GM19238 (cell line): ENCODE data around the gene SPTBN5.
A peak's percentile ranks its signal among the peaks of the same experiment; 100 is the strongest.

ENCODE experiments used
- DNase-seq: peaks from one replicate; pipeline ENCODE4 v3.0.0; 2011; ENCODE audit warnings: low spot score; ENCODE audit not compliant: insufficient read length

Gene SPTBN5

DNA sequence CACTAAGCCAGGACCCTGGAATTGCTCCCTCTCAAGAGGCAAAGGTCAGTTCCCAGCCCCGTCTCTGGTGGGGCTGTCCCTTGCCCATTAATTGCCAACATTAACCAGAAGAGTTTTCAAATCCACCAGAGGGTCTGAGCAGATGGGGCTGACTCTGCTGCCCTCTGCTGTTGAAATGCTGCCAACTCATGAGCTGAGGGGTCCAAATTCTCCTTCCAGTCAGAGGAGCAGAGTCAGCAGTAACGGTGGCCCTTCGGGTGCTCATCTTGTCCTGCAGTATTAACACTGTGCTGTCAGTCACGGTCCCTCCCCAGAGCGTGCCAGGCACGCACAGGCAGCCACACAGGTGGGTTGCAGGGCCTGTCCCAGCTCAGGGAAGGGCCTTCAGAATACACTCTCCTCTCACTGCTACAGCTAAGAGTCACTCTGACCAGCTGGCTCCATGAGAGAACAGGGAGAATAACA, 10.7 kb upstream of the SPTBN5 start:
- DNase-seq, result peak; percentile 83

- DNase-seq, result no peak
Measured at GRCh38 chr15:41903782-41904181, 9.9 kb upstream of the SPTBN5 start.

GRCh38 chr15:41901431-41901830, 7.6 kb upstream of the SPTBN5 start:
- no peak for DNase-seq

- no peak for DNase-seq
Measured at GRCh38 chr15:41900526-41901380, 6.9 kb upstream of the SPTBN5 start.

GRCh38 chr15:41899854-41900442, 6.1 kb upstream of the SPTBN5 start:
- no peak for DNase-seq

- no peak for DNase-seq
Measured at GRCh38 chr15:41897363-41897799, 3.5 kb upstream of the SPTBN5 start.

DNA sequence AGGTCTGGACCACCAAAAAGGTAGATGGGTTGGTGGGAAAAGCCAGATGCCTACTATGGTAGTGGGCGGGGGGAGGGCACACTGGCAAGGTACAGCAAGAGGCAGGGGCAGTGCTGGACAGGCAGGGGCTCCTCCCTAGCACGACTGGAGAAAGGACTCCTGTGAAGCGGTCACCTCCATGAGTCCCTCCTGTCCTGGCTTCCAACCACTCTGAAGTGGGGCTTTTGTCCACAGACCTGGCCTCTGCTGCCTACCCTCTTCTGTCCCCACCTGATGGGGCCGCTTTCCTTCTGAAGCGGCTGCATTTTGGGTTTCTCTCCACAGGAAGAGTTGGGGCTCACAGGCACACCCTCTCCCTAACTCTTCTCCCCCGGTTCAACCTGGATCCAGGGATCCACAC, 2.7 kb upstream of the SPTBN5 start:
- no peak for DNase-seq

DNA sequence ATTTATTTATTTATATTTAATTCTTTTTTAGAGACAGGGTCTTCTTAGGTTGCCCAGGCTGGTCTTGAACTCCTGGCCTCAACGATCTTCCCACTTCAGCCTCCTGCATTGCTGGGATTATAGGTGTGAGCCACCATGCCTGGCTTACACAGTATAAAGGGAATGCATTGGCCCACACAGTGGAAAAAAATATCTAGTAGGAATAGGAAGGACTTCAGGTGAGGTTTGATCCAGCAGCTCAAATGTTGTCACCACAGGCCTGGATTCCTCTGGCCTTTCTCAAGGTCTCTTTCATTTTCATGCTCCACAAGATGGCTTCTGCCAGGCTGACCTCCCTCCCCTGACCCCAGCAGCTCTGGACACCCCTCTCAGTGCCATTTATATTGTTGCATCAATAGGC, 2.1 kb upstream of the SPTBN5 start:
- no peak for DNase-seq

GRCh38 chr15:41895491-41895890, 1.6 kb upstream of the SPTBN5 start:
- no peak for DNase-seq

GRCh38 chr15:41894791-41895463, 1.1 kb upstream of the SPTBN5 start:
- DNase-seq, result peak; percentile 89

DNA sequence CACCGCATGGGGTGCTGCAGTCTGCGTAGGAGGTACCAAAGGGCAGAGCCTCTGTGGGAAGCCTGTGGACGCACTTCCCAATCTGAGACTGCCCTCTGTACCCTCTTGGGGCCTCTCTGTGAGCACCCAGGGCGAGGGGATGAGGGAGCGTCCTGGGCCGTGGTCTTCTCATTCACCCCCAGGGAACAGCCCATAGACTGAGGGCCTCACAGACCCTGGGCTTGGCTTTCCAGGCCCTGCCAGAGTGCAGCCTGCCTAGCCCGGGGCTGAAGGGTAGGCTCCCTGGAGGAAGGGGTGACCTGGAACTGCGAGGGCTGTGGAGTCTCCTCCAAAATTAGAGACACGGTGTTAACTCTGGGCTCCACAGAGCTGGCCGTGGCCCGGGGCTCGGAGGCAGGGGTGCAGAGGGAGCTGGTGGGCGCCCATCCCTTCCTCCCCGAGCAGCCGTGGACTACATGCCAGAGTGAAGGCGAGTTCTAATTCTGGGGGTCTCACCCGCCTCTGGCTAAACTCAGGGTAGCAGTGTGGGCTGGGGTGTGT, 468 bp upstream of the SPTBN5 start:
- no peak for DNase-seq

DNA sequence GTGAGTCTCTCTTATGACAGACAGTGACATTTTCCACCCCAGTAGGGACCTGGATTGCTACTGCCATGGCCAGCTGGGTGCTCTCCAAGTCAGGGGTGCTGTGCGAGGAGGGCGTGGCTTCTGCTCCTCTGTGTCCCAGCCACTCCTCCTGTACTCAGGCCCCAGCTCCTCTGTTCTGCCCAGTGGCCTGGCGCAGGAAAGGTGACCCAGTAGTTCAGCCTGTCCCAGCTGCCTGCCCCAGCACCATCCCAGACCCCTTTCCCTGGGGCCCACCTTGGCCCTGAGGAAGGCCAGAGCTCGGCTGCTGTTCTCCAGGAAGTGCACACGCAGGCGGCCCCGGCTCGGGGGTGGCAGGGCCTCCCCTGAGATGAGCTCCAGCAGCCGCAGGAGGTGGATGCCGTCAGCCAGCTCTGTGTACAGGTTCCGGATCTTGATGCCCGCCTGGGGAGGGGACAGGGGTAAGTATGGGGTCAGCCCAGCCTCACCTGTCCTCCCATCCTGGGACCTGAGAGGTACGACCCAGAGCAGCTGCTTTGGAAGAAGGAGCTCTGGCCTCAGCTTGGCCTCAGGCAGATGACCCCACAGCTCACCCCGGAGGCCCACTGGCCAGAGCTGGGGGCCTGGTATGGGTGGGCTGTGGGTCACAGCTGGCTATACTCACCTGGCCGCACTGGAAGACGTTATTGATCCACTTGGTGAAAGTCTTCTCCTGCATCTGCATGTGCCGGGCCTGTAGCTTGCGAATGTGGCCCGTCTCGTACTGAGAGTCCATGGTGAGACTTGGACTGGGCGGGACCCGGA, 1.0 kb downstream of the SPTBN5 start:
- no peak for DNase-seq

GRCh38 chr15:41891946-41892345, 1.9 kb downstream of the SPTBN5 start:
- DNase-seq, result no peak

DNA sequence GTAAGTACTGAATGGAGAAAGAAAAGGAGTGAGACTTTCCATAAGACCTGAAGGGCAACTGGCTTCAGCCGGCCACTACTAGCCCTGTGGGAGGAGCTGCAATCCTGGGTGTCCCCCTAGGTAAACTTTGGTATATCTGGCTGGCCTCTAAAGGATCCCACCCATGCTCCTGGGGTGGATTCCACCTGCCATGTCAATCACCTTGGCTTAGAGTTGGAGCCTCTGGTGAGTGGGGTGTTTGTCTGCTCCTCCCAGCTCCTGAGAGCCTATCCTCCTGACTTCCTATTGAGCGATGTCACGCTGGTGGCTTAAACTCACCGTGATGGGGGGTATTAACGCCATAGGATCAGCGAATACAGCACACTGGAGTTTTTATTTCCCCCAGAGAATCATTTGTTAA, 2.6 kb downstream of the SPTBN5 start:
- no peak for DNase-seq

DNA sequence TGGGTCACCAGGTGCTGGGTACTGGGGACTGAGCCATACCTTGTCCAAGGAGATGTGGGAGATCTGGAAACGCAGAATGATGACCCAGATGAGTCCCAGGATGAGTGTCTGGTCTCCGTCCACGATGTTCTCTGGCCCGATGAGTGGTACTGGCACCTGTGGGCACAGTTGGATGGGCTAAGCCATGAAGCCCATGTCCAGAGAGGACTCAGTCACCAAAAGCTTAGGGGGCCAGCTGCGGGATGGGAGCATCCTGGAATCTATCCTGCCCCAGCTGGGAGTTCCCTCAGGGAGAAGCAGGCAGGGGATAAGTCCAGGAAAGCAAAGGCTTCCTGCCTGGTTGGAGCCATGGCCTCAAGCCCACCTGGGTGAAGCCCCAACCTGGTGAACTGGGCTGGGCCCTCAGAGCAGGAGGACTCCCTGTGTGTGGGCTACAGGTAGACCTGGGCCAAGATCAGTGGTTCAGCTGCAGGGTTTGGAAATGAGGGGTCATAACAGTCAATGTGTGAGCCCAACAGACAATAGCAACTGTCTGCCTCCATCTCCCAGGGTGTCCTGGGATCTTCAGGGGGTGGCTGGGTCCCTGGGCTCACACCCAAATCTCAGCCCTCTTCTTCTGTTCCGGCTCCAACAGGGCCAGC, 3.7 kb downstream of the SPTBN5 start:
- DNase-seq, result no peak

DNA sequence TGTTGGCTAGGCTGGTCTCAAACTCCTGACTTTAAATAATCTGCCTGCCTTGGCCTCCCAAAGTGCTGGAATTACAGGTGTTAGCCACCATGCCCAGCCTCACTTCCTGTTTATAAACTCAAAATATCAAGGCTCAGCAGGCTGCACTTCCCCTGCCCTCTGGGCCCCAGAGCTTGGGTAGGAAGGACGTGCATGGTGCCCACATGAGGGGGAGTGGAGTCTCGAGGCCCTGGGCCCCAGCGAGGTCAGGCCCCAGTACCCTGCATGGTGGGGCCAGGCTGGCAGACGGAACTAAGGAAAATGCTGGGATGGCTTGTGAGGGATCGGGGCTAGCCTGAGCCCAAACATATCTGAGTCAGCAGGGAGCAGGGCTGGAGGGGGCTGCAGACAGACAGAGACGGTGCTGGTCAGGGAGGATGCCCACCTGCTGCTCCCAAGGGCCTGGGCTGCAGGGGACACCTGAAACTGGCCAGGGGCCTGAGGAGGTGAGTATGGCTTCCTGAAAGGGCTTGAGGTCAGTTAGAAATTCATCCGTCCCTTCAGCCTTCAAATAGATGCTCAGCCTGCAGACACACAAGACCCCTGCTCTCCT, 5.1 kb downstream of the SPTBN5 start:
- no peak for DNase-seq

- no peak for DNase-seq
Measured at GRCh38 chr15:41887893-41888292, 6.0 kb downstream of the SPTBN5 start.

- no peak for DNase-seq
Measured at GRCh38 chr15:41887161-41887560, 6.7 kb downstream of the SPTBN5 start.

GRCh38 chr15:41886741-41887140, 7.1 kb downstream of the SPTBN5 start:
- DNase-seq, result no peak

- DNase-seq, result no peak
Measured at GRCh38 chr15:41885841-41886240, 8.0 kb downstream of the SPTBN5 start.
